Measurements from ENCODE around the gene TFEC. TPM values are rescaled to one million over a fixed set of nuclear protein-coding genes. Genes with fewer than 3 reads are reported as not detected.

TFEC gene
- total RNA-seq, 1 donor from 2014 or later: 0.56 TPM

DNA sequence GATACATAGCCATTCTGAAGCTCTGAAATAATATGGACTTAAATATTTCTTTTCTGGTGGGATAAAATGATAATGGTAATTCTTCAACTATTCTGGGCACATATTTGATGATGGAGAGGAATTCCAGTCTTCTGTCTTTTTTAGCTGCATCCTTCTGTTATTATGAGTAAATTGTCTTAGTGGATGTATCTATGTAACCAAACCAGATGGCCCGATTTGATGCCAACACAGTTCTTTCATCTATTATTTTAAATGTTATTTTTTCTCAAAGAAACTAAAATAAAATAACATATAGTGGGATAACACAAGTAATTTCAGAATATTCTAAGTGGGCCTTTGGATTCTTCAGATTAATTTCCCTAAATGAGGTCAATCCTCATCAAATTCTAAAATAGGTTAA, 110.2 kb downstream of the TFEC start:
- no peaks in the 10 kb centered on the region for H3K36me3 Mint-ChIP-seq (ENCODE audit: low read depth, unreplicated experiment)
- H3K27me3 Mint-ChIP-seq (ENCODE audit: unreplicated experiment): no peaks in the 10 kb centered on the region
- no peak overlapping the region for H3K4me3 Mint-ChIP-seq (ENCODE audit: unreplicated experiment)
- H3K4me1 Mint-ChIP-seq (ENCODE audit: unreplicated experiment): no peaks in the 10 kb centered on the region
- H3K27ac Mint-ChIP-seq (ENCODE audit: unreplicated experiment): no peak overlapping the region
- TF ChIP-seq, protein P1, sequence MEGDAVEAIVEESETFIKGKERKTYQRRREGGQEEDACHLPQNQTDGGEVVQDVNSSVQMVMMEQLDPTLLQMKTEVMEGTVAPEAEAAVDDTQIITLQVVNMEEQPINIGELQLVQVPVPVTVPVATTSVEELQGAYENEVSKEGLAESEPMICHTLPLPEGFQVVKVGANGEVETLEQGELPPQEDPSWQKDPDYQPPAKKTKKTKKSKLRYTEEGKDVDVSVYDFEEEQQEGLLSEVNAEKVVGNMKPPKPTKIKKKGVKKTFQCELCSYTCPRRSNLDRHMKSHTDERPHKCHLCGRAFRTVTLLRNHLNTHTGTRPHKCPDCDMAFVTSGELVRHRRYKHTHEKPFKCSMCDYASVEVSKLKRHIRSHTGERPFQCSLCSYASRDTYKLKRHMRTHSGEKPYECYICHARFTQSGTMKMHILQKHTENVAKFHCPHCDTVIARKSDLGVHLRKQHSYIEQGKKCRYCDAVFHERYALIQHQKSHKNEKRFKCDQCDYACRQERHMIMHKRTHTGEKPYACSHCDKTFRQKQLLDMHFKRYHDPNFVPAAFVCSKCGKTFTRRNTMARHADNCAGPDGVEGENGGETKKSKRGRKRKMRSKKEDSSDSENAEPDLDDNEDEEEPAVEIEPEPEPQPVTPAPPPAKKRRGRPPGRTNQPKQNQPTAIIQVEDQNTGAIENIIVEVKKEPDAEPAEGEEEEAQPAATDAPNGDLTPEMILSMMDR (IDR thresholded peaks at IDR 0.05; ENCODE audit: unreplicated experiment): no peak
- H3K9me3 Mint-ChIP-seq (ENCODE audit: unreplicated experiment): no peaks in the 10 kb centered on the region
- no peak for DNase-seq (ENCODE audit: low spot score)

DNA sequence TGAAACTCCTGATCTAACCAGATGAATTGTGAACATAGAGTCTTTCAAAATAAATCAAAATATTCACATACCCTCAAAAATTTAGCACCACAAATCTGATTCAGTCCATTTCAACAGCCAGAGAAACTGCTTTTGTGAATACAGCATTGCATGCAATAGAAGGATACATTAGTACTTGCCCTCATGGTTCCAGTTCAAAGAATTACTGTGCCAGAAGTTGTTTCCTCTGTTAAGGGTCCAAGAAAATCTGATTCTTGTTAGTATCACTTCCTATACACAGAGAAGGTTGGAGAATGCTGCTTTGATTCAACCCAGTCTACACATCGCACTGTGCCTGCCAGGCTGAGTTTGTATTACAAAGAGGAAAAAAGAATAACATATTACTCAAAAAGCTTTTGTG, 115.6 kb downstream of the TFEC start:
- TF ChIP-seq, protein P1 (IDR thresholded peaks at IDR 0.05; ENCODE audit: unreplicated experiment): no peak
- no peak for DNase-seq (ENCODE audit: low spot score)
- Mint-ChIP-seq H3K4me1 (ENCODE audit: unreplicated experiment) (no peaks in the 10 kb centered on the region), H3K27me3 (ENCODE audit: unreplicated experiment) (no peaks in the 10 kb centered on the region), H3K27ac (ENCODE audit: unreplicated experiment) (no peak overlapping the region), H3K36me3 (ENCODE audit: low read depth, unreplicated experiment) (no peaks in the 10 kb centered on the region), H3K4me3 (ENCODE audit: unreplicated experiment) (no peak overlapping the region), H3K9me3 (ENCODE audit: unreplicated experiment) (no peaks in the 10 kb centered on the region)

DNA sequence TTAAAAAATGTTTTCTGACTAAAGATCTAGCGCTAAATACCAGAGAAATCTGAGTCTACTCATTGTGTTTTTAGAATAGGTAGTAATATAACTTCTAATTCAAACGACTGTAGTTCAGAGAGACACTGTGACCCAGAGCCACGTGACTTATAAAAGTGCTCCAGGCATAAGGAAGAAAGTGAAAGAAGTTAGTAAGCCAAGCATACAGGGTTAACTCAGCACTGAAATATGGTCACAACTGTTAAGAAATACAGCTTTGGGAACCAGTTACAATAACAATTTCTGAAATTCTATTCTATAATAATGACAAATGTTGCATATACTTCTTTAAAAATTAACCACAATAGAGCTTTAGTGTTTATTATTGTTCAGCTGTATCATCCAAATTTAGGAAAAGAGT, 119.1 kb downstream of the TFEC start:
- no peak for DNase-seq (ENCODE audit: low spot score)
- TF ChIP-seq, protein P1 (IDR thresholded peaks at IDR 0.05; ENCODE audit: unreplicated experiment): no peak
- Mint-ChIP-seq H3K36me3 (ENCODE audit: low read depth, unreplicated experiment) (no peaks in the 10 kb centered on the region), H3K4me1 (ENCODE audit: unreplicated experiment) (no peaks in the 10 kb centered on the region), H3K27me3 (ENCODE audit: unreplicated experiment) (no peaks in the 10 kb centered on the region), H3K27ac (ENCODE audit: unreplicated experiment) (no peak overlapping the region), H3K9me3 (ENCODE audit: unreplicated experiment) (no peaks in the 10 kb centered on the region), H3K4me3 (ENCODE audit: unreplicated experiment) (no peak overlapping the region)

GRCh38 chr7:115910541-115911164, 119.9 kb downstream of the TFEC start:
- Mint-ChIP-seq H3K27ac (ENCODE audit: unreplicated experiment) (no peak overlapping the region), H3K4me3 (ENCODE audit: unreplicated experiment) (no peak overlapping the region), H3K9me3 (ENCODE audit: unreplicated experiment) (no peaks in the 10 kb centered on the region), H3K27me3 (ENCODE audit: unreplicated experiment) (no peaks in the 10 kb centered on the region), H3K4me1 (ENCODE audit: unreplicated experiment) (no peaks in the 10 kb centered on the region), H3K36me3 (ENCODE audit: low read depth, unreplicated experiment) (no peaks in the 10 kb centered on the region)
- TF ChIP-seq, protein P1 (IDR thresholded peaks at IDR 0.05; ENCODE audit: unreplicated experiment): peak; percentile 59
- no peak for DNase-seq (ENCODE audit: low spot score)

- no peaks in the 10 kb centered on the region for H3K9me3 Mint-ChIP-seq (ENCODE audit: unreplicated experiment)
- H3K4me1 Mint-ChIP-seq (ENCODE audit: unreplicated experiment): no peaks in the 10 kb centered on the region
- no peak for DNase-seq (ENCODE audit: low spot score)
Observed at GRCh38 chr7:115906731-115907130, 123.8 kb downstream of the TFEC start.

More at GRCh38 chr7:115906731-115907130, 123.8 kb downstream of the TFEC start:
- no peaks in the 10 kb centered on the region for H3K27me3 Mint-ChIP-seq (ENCODE audit: unreplicated experiment)
- TF ChIP-seq, protein P1 (IDR thresholded peaks at IDR 0.05; ENCODE audit: unreplicated experiment): no peak
- no peaks in the 10 kb centered on the region for H3K36me3 Mint-ChIP-seq (ENCODE audit: low read depth, unreplicated experiment)
- H3K4me3 Mint-ChIP-seq (ENCODE audit: unreplicated experiment): no peak overlapping the region
- no peak overlapping the region for H3K27ac Mint-ChIP-seq (ENCODE audit: unreplicated experiment)

Data from endothelial cell (in vitro differentiated cells).